ENCODE data around the gene GDPGP1. TPM values are rescaled to one million over a fixed set of nuclear protein-coding genes. Genes with fewer than 3 reads are reported as not detected.
A peak's percentile ranks its signal among the peaks of the same experiment; 100 is the strongest.

GDPGP1 gene
- total and polyA plus RNA-seq, 9 of the 15 experiments (the other 6 are each of a cell fraction or from before 2014, with no cell fraction given): 0.78 to 6.1 (median 2.8) TPM

DNA sequence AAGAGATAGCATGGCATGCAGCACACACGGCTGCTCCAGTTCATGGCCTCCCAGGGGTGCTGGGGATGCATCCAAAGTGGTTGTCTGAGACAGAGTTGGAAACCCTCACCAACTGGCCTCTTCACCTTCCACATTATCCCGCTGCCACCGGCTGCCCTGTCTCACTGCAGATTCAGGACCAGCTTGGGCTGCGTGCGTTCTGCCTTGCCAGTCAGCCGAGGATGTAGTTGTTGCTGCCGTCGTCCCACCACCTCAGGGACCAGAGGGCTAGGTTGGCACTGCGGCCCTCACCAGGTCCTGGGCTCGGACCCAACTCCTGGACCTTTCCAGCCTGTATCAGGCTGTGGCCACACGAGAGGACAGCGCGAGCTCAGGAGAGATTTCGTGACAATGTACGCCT lies 5.0 kb upstream of the GDPGP1 start:
- H2AFZ ChIP-seq (ENCODE audit: low read depth, low read length): no peak overlapping the region
- no peaks in the 10 kb centered on the region for H3K9me1 ChIP-seq (ENCODE audit: control insufficient read depth, insufficient read depth, low read length)
- H4K20me1 ChIP-seq (replicated peaks; ENCODE audit: control insufficient read depth, insufficient read depth, low read length): 0 out of 2 replicates have a peak, but pooled peaks cover 4% of the 10 kb centered on the region
- H3K9me3 ChIP-seq (replicated peaks; ENCODE audit: control insufficient read depth, insufficient read depth, low read depth, low read length): no peaks in the 10 kb centered on the region
- peaks cover 25% of the 10 kb centered on the region for H3K79me2 ChIP-seq (ENCODE audit: control insufficient read depth, insufficient read depth, low read length)
- no peak overlapping the region for H3K4me2 ChIP-seq (ENCODE audit: insufficient read depth, low read length)
- FAIRE-seq (no peak), DNase-seq (ENCODE audit: extremely low read depth in 1 of 4, low spot score in 3 of 4) (no peak), ATAC-seq (no peak)
- intact Hi-C loops (cut with micrococcal nuclease) (no loop called here), in situ Hi-C loops (cut with MboI) (no loop called here)
- peak overlapping the region in 1 of 2 experiments; percentile 43; a peak in 2 of 4 replicates for H3K9ac ChIP-seq (ENCODE audit: insufficient read depth in 1 of 2, low read depth in 2 of 2, low read length in 2 of 2)
- ChIA-PET POLR2A (interaction anchor here (0.6 to 0.9 kb wide), 2 partner anchors 8 to 28 kb away, joined by 3 read pairs; partner anchors contain the start of gene SEMA4B), CTCF (ENCODE audit: low intra/inter-chr PET ratio) (no interaction called here)
- TF ChIP-seq, protein P1, sequence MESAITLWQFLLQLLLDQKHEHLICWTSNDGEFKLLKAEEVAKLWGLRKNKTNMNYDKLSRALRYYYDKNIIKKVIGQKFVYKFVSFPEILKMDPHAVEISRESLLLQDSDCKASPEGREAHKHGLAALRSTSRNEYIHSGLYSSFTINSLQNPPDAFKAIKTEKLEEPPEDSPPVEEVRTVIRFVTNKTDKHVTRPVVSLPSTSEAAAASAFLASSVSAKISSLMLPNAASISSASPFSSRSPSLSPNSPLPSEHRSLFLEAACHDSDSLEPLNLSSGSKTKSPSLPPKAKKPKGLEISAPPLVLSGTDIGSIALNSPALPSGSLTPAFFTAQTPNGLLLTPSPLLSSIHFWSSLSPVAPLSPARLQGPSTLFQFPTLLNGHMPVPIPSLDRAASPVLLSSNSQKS (CRISPR knock-in tag; IDR thresholded peaks at IDR 0.05): no peak
- TF ChIP-seq ZNF764 (CRISPR knock-in tag; IDR thresholded peaks at IDR 0.05; ENCODE audit: low read depth) (no peak), SUPT5H (IDR thresholded peaks at IDR 0.05) (0 out of 2 replicates have a peak, but pooled peaks have one; percentile 23), POLR2G (IDR thresholded peaks at IDR 0.05; ENCODE audit: low read depth, low read length) (peak; percentile 42; the same call in 1 of the 2 replicates), NR2F6 (CRISPR knock-in tag; IDR thresholded peaks at IDR 0.05) (no peak), RBM22 (IDR thresholded peaks at IDR 0.05; ENCODE audit: low read depth, low read length, poor library complexity, severe bottlenecking) (peak; percentile 54), ZNF668 (CRISPR knock-in tag; IDR thresholded peaks at IDR 0.05) (no peak), POLR2A (conservative IDR thresholded peaks at IDR 0.05) (peak; percentile 35; the same call in 1 of the 2 replicates), TAF1 (IDR thresholded peaks at IDR 0.05; ENCODE audit: control insufficient read depth, extremely low read depth, insufficient read depth, low read length, severe bottlenecking) (no peak), RBFOX2 (IDR thresholded peaks at IDR 0.05; ENCODE audit: low read depth, low read length) (0 out of 2 replicates have a peak, but pooled peaks have one; percentile 31)
- TF ChIP-seq, protein P2, sequence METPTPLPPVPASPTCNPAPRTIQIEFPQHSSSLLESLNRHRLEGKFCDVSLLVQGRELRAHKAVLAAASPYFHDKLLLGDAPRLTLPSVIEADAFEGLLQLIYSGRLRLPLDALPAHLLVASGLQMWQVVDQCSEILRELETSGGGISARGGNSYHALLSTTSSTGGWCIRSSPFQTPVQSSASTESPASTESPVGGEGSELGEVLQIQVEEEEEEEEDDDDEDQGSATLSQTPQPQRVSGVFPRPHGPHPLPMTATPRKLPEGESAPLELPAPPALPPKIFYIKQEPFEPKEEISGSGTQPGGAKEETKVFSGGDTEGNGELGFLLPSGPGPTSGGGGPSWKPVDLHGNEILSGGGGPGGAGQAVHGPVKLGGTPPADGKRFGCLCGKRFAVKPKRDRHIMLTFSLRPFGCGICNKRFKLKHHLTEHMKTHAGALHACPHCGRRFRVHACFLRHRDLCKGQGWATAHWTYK (CRISPR knock-in tag; IDR thresholded peaks at IDR 0.05): no peak
- TF ChIP-seq, protein P3, sequence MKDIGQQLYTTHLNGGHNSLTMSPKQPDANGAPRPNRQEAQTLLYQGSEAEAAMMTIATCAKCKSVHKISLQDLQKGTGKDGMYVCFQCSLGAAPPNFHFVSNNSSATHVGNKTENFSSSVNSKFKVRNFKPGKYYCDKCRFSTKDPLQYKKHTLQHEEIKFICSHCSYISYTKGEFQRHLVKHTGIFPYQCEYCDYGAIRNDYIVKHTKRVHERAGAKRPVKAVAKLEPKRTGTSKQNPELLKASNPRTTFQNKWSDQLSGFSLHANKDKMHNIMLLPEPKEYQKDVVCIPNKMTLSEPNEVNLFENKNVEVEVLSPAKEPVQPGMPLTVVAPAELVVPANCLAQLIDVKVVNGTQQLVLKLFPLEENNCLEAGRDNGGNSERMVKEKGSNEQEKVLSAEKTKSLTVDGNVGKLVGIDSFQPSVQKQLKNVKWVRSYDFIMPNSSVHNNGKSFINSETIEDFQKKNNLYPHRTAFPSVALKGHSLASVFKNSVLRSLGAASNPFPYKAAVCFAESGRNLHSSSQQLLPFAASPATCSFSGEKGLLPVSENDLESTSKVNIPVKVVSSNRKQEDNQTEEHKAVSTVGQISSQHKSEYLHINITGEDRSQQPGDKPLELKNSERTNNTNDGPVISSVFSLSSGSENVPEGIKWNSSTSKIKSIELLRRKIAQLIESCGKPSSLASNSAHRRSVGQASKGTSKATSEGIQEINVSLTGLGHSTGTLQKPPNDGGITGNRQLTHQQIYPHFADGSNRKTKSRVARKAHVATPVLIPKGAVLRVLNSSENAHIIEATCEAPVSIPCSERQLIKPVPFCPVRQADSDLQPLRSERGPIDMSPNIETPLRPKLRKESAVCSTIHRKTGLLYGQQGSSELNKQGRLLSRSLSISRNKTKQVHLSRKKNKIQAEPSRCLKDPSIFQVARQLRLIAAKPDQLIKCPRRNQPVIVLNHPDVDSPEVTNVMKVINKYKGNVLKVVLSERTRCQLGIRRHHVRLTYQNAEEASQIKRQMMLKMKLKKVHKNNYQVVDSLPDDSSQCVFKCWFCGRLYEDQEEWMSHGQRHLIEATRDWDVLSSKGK (CRISPR knock-in tag; IDR thresholded peaks at IDR 0.05): no peak
- TF ChIP-seq, protein P4, sequence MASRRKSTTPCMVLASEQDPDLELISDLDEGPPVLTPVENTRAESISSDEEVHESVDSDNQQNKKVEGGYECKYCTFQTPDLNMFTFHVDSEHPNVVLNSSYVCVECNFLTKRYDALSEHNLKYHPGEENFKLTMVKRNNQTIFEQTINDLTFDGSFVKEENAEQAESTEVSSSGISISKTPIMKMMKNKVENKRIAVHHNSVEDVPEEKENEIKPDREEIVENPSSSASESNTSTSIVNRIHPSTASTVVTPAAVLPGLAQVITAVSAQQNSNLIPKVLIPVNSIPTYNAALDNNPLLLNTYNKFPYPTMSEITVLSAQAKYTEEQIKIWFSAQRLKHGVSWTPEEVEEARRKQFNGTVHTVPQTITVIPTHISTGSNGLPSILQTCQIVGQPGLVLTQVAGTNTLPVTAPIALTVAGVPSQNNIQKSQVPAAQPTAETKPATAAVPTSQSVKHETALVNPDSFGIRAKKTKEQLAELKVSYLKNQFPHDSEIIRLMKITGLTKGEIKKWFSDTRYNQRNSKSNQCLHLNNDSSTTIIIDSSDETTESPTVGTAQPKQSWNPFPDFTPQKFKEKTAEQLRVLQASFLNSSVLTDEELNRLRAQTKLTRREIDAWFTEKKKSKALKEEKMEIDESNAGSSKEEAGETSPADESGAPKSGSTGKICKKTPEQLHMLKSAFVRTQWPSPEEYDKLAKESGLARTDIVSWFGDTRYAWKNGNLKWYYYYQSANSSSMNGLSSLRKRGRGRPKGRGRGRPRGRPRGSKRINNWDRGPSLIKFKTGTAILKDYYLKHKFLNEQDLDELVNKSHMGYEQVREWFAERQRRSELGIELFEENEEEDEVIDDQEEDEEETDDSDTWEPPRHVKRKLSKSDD (conservative IDR thresholded peaks at IDR 0.05; ENCODE audit: low read length): no peak
- no peak overlapping the region for H3K4me3 ChIP-seq
- no peak overlapping the region for H3K27ac ChIP-seq (ENCODE audit: extremely low read depth, low read depth, low read length)
- TSS peak; percentile 43 for BruUV-seq (replicated peaks)
- peaks cover 83% of the 10 kb centered on the region for H3K36me3 ChIP-seq (ENCODE audit: control insufficient read depth, insufficient read depth, low read length)
- H3K27me3 ChIP-seq (ENCODE audit: control insufficient read depth in 2 of 2, insufficient read depth in 2 of 2, low read length in 2 of 2): no peaks in the 10 kb centered on the region
- H3K4me1 ChIP-seq (replicated peaks in 1 of 2; ENCODE audit: control insufficient read depth in 2 of 2, insufficient read depth in 2 of 2, low read length in 2 of 2): peaks cover 7 to 45% of the 10 kb centered on the region in 2 experiments; a peak in 3 of 5 replicates
- 92% methylated on average over 13 of the region's 15 CpGs for WGBS (ENCODE audit: insufficient coverage, low coverage, missing lambda C conversion rate)

Data from K562 (cell line).